ENCODE data around the gene ANKS1B. TPM values are rescaled to one million over a fixed set of nuclear protein-coding genes. Genes with fewer than 3 reads are reported as not detected.
"Not testable (repeated sequence)": the region's sequence is repeated elsewhere in the genome, so short reads cannot be mapped to it uniquely, and the experiment has no call there.

The ANKS1B gene
- polyA plus RNA-seq, 3 donors: not detected

- Mint-ChIP-seq H3K9me3 (peaks cover 0 to 2% (median 0%) of the 10 kb centered on the region in 7 donors), H3K4me3 (no peak overlapping the region), H3K4me1 (no peaks in the 10 kb centered on the region), H3K36me3 (no peaks in the 10 kb centered on the region), H3K27me3 (ENCODE audit: low read depth in 3 of 3) (peaks cover 0 to 2% (median 0%) of the 10 kb centered on the region in 3 donors), H3K27ac (no peak overlapping the region)
- Histone ChIP-seq H3K4me1 (ENCODE audit: control insufficient read depth in 1 of 2, insufficient read depth in 2 of 2, low read length in 2 of 2) (no peaks in the 10 kb centered on the region), H3K27me3 (ENCODE audit: control insufficient read depth in 2 of 2, insufficient read depth in 2 of 2, low read length in 2 of 2) (no peaks in the 10 kb centered on the region), H4K20me1 (ENCODE audit: insufficient read depth, low read length) (no peaks in the 10 kb centered on the region), H3K9me3 (replicated peaks in 1 of 2; ENCODE audit: control insufficient read depth in 1 of 2, insufficient read depth in 1 of 2, low read length in 2 of 2) (no peaks in the 10 kb centered on the region), H3K36me3 (replicated peaks in 1 of 2; ENCODE audit: control insufficient read depth in 1 of 2, insufficient read depth in 2 of 2, low read length in 2 of 2) (no peaks in the 10 kb centered on the region), H2AFZ (ENCODE audit: insufficient read depth, low read depth, low read length, poor library complexity, severe bottlenecking) (no peak overlapping the region), H3K27ac (ENCODE audit: low read depth in 1 of 2, low read length in 2 of 2) (no peak overlapping the region), H3K4me3 (replicated peaks in 1 of 3; ENCODE audit: low read depth in 2 of 3, low read length in 3 of 3) (no peak overlapping the region), H3K4me2 (replicated peaks; ENCODE audit: extremely low read depth, low read length, poor library complexity, severe bottlenecking) (no peak overlapping the region), H3K79me2 (ENCODE audit: insufficient read depth, low read length) (no peaks in the 10 kb centered on the region), H3K9ac (ENCODE audit: insufficient read depth, low read length, poor library complexity, severe bottlenecking) (no peak overlapping the region)
- no peak for DNase-seq
- no CpG with 5 or more reads among the region's 2 CpGs for WGBS (ENCODE audit: insufficient coverage)
- intact Hi-C loops (cut with micrococcal nuclease): no loop called here
- TF ChIP-seq CTCF (IDR thresholded peaks at IDR 0.05): no peak
These were observed 388.0 kb downstream of the ANKS1B start for GRCh38 chr12:99596762-99597161.

GRCh38 chr12:99577125-99577524, 407.6 kb downstream of the ANKS1B start:
- H3K27ac Mint-ChIP-seq; H3K36me3 Mint-ChIP-seq; H3K9me3 ChIP-seq (replicated peaks in 1 of 2; ENCODE audit: control insufficient read depth in 1 of 2, insufficient read depth in 1 of 2, low read length in 2 of 2); H4K20me1 ChIP-seq (ENCODE audit: insufficient read depth, low read length); H3K9me3 Mint-ChIP-seq; H3K79me2 ChIP-seq (ENCODE audit: insufficient read depth, low read length); H3K4me1 ChIP-seq (ENCODE audit: control insufficient read depth in 1 of 2, insufficient read depth in 2 of 2, low read length in 2 of 2); H2AFZ ChIP-seq (ENCODE audit: insufficient read depth, low read depth, low read length, poor library complexity, severe bottlenecking); H3K36me3 ChIP-seq (replicated peaks in 1 of 2; ENCODE audit: control insufficient read depth in 1 of 2, insufficient read depth in 2 of 2, low read length in 2 of 2); H3K4me2 ChIP-seq (replicated peaks; ENCODE audit: extremely low read depth, low read length, poor library complexity, severe bottlenecking); H3K4me3 Mint-ChIP-seq; intact Hi-C loops (cut with micrococcal nuclease); H3K27ac ChIP-seq (ENCODE audit: low read depth in 1 of 2, low read length in 2 of 2); DNase-seq; H3K27me3 ChIP-seq (ENCODE audit: control insufficient read depth in 2 of 2, insufficient read depth in 2 of 2, low read length in 2 of 2); H3K9ac ChIP-seq (ENCODE audit: insufficient read depth, low read length, poor library complexity, severe bottlenecking); H3K4me1 Mint-ChIP-seq; H3K27me3 Mint-ChIP-seq (ENCODE audit: low read depth in 3 of 3); H3K4me3 ChIP-seq (replicated peaks in 1 of 3; ENCODE audit: low read depth in 2 of 3, low read length in 3 of 3): not testable (repeated sequence)
- WGBS (ENCODE audit: insufficient coverage): no CpG with 5 or more reads among the region's 1 CpG

Data from CD14-positive monocyte (primary cell).